Mammary epithelial cell (primary cell): Measurements from ENCODE around the gene AGAP1.

Experiments used
- EZH2 ChIP-seq: IDR thresholded peaks from 2 replicates; pipeline ENCODE4 v1.6.1; 2012; ENCODE audit warnings: low read length, inconsistent platforms, borderline replicate concordance
- TF ChIP-seq, protein P1 (sequence below), 2 donors: IDR thresholded peaks in 1 of 2; conservative IDR thresholded peaks in 1 of 2; 2 replicates each; pipeline ENCODE4 v1.5.1; 2011 to 2012; ENCODE audit warnings: inconsistent platforms in 2 of 2, low read length in 2 of 2, mild to moderate bottlenecking in 2 of 2, control low read depth in 1 of 2, low read depth in 1 of 2; ENCODE audit not compliant: insufficient read depth in 1 of 2; ENCODE audit errors: extremely low read depth in 1 of 2

- TF ChIP-seq, protein P1, sequence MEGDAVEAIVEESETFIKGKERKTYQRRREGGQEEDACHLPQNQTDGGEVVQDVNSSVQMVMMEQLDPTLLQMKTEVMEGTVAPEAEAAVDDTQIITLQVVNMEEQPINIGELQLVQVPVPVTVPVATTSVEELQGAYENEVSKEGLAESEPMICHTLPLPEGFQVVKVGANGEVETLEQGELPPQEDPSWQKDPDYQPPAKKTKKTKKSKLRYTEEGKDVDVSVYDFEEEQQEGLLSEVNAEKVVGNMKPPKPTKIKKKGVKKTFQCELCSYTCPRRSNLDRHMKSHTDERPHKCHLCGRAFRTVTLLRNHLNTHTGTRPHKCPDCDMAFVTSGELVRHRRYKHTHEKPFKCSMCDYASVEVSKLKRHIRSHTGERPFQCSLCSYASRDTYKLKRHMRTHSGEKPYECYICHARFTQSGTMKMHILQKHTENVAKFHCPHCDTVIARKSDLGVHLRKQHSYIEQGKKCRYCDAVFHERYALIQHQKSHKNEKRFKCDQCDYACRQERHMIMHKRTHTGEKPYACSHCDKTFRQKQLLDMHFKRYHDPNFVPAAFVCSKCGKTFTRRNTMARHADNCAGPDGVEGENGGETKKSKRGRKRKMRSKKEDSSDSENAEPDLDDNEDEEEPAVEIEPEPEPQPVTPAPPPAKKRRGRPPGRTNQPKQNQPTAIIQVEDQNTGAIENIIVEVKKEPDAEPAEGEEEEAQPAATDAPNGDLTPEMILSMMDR (conservative IDR thresholded peaks at IDR 0.05 in 1 of 2, IDR thresholded peaks at IDR 0.05 in 1 of 2; ENCODE audit: extremely low read depth in 1 of 2, insufficient read depth in 1 of 2, low read depth in 1 of 2, low read length in 2 of 2): no peak
- no peak for TF ChIP-seq EZH2
These were observed 568.1 kb downstream of the AGAP1 start for GRCh38 chr2:236061899-236062298.
